ENCODE measurements around the gene VSIG10. TPM values are rescaled to one million over a fixed set of nuclear protein-coding genes. Genes with fewer than 3 reads are reported as not detected.

Gene VSIG10
- total and polyA plus RNA-seq, 2 of the 4 experiments (the other 2 are of a cell fraction) = 5.9 to 10.0 TPM

DNA sequence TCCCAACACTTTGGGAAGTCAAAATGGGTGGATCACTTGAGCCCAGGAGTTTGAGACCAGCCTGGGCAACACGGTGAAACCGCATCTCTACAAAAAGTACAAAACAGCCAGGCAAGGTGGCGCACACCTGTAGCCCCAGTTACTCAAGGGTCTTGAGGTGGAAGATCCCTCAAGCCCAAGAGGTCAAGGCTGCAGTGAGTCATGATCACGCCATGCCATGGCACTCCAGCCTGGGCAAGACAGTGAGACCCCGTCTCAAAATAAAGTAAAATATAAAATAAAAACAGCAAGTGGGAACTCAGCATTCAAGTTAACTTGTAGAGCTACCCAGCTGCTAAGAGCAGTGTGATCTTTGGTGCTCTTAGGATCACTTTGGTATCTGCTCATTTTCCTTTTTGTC lies 74.6 kb downstream of the VSIG10 start:
- no peak for TF ChIP-seq BHLHE40 (IDR thresholded peaks at IDR 0.05; ENCODE audit: low read depth, low read length)
- TF ChIP-seq RCOR1 (IDR thresholded peaks at IDR 0.05; ENCODE audit: insufficient replicate concordance, low read length) = no peak
- no peak for TF ChIP-seq POLR2A (IDR thresholded peaks at IDR 0.05; ENCODE audit: low read depth, low read length)
- TF ChIP-seq, protein P1, sequence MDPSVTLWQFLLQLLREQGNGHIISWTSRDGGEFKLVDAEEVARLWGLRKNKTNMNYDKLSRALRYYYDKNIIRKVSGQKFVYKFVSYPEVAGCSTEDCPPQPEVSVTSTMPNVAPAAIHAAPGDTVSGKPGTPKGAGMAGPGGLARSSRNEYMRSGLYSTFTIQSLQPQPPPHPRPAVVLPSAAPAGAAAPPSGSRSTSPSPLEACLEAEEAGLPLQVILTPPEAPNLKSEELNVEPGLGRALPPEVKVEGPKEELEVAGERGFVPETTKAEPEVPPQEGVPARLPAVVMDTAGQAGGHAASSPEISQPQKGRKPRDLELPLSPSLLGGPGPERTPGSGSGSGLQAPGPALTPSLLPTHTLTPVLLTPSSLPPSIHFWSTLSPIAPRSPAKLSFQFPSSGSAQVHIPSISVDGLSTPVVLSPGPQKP (IDR thresholded peaks at IDR 0.05; ENCODE audit: borderline replicate concordance, low read depth, low read length) = no peak
- TF ChIP-seq NFE2L2 (IDR thresholded peaks at IDR 0.05; ENCODE audit: low read depth, low read length) = no peak
- no peak for TF ChIP-seq CHD1 (IDR thresholded peaks at IDR 0.05; ENCODE audit: low read depth, low read length)
- TF ChIP-seq RFX5 (IDR thresholded peaks at IDR 0.05; ENCODE audit: low read depth, low read length) = no peak
- TF ChIP-seq, protein P2, sequence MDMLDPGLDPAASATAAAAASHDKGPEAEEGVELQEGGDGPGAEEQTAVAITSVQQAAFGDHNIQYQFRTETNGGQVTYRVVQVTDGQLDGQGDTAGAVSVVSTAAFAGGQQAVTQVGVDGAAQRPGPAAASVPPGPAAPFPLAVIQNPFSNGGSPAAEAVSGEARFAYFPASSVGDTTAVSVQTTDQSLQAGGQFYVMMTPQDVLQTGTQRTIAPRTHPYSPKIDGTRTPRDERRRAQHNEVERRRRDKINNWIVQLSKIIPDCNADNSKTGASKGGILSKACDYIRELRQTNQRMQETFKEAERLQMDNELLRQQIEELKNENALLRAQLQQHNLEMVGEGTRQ (IDR thresholded peaks at IDR 0.05; ENCODE audit: low read depth, low read length) = no peak
- no peak for TF ChIP-seq RAD21 (IDR thresholded peaks at IDR 0.05; ENCODE audit: low read length)
- H3K18ac ChIP-seq (ENCODE audit: low read depth, low read length) = no peak overlapping the region
- 89% methylated on average over 3 of the region's 5 CpGs; no CpG with 5 or more reads in 1 of the 2 experiments for WGBS, 2 experiments (ENCODE audit: extremely low coverage in 2 of 2, insufficient read length in 1 of 2)
- no peak overlapping the region for H2AFZ ChIP-seq (replicated peaks; ENCODE audit: low read length, poor library complexity)
- H2AK9ac ChIP-seq (replicated peaks; ENCODE audit: low read depth, low read length, poor library complexity) = no peak overlapping the region
- no peak overlapping the region for H3K4me2 ChIP-seq (ENCODE audit: low read depth, low read length)
- H2AK5ac ChIP-seq (ENCODE audit: low read depth, low read length) = no peak overlapping the region
- no peak overlapping the region for H3K23ac ChIP-seq (ENCODE audit: low read depth, low read length)
- no peak overlapping the region for H3K4me3 ChIP-seq (ENCODE audit: insufficient read depth, low read depth, low read length)
- no peak overlapping the region for H2BK5ac ChIP-seq (ENCODE audit: low read depth, low read length, poor library complexity, severe bottlenecking)
- H3K27ac ChIP-seq (ENCODE audit: insufficient read depth, low read length) = no peak overlapping the region
- no peaks in the 10 kb centered on the region; the same call in 1 of the 2 replicates for H3K9me1 ChIP-seq (ENCODE audit: insufficient read depth, low read length)
- peaks cover 3% of the 10 kb centered on the region; the same call in 1 of the 2 replicates for H4K20me1 ChIP-seq (ENCODE audit: insufficient read depth, low read length)
- H2BK120ac ChIP-seq (ENCODE audit: low read depth, low read length) = no peak overlapping the region
- no peaks in the 10 kb centered on the region for H3K4me1 ChIP-seq (ENCODE audit: control insufficient read depth, insufficient read depth, low read length)
- DNase-seq (no peak), ATAC-seq (ENCODE audit: low read depth) (no peak)
- in situ Hi-C loops (cut with MboI; ENCODE audit: low sequenced_read_pairs) = loop anchor here (25.0 kb wide), 1 partner anchor 358 kb away; the partner anchor contains the start of gene SUDS3
- no peak overlapping the region for H3K56ac ChIP-seq (ENCODE audit: extremely low read depth, insufficient read depth, low read length)
- H3K9ac ChIP-seq (ENCODE audit: low read depth, low read length) = no peak overlapping the region
- no peak overlapping the region for H4K8ac ChIP-seq (ENCODE audit: low read depth in 2 of 2, low read length in 2 of 2)
- no peak overlapping the region for H2BK20ac ChIP-seq (ENCODE audit: low read depth, low read length)
- H4K5ac ChIP-seq (ENCODE audit: low read depth, low read length) = no peak overlapping the region
- ChIA-PET POLR2A (ENCODE audit: unreplicated experiment) (no interaction called here), CTCF (no interaction called here)
- H3K79me1 ChIP-seq (ENCODE audit: low read depth in 1 of 2, low read length in 2 of 2) = peaks cover 0 to 2% of the 10 kb centered on the region in 2 experiments; a peak in 2 of 4 replicates
- dilution Hi-C loops (cut with HindIII; ENCODE audit: low sequenced_read_pairs, unreplicated experiment) = no loop called here
- no TSS peak for BruUV-seq (replicated peaks)
- H3K14ac ChIP-seq (replicated peaks; ENCODE audit: low read depth, low read length) = no peak overlapping the region
- H3K4ac ChIP-seq (ENCODE audit: low read depth, low read length) = no peak overlapping the region
- intact Hi-C loops (cut with micrococcal nuclease) = no loop called here
- H2BK15ac ChIP-seq (ENCODE audit: low read depth, low read length) = no peak overlapping the region
- H4K91ac ChIP-seq (ENCODE audit: insufficient read depth, low read depth, low read length) = no peak overlapping the region
- no peaks in the 10 kb centered on the region for H3K9me3 ChIP-seq (ENCODE audit: control insufficient read depth, insufficient read depth, low read length)
- peaks cover 40% of the 10 kb centered on the region for H3K36me3 ChIP-seq (ENCODE audit: control insufficient read depth, insufficient read depth, low read length)
- H3K27me3 ChIP-seq (ENCODE audit: control insufficient read depth, insufficient read depth, low read length) = no peaks in the 10 kb centered on the region

Measured in IMR-90 (cell line).